K562 (cell line): ENCODE results near the gene RASGEF1C. TPM values are rescaled to one million over a fixed set of nuclear protein-coding genes. Genes with fewer than 3 reads are reported as not detected.

Source experiments
- CCNT2 ChIP-seq: IDR thresholded peaks from 2 replicates; pipeline ENCODE4 v1.6.1; 2011; ENCODE audit warnings: borderline replicate concordance, low read depth, mild to moderate bottlenecking, moderate library complexity, mixed read lengths, low read length; ENCODE audit not compliant: insufficient read length; ENCODE audit errors: extremely low read depth
- CEBPG ChIP-seq, 3 experiments: fragments of 200-800 bp in 1 of 3; sonication (Bioruptor generic) in 1 of 3; sonication (generic) in 1 of 3; formaldehyde crosslinking in 1 of 3; IDR thresholded peaks in 2 of 3; conservative IDR thresholded peaks in 1 of 3; 2 replicates each; pipeline versions ENCODE4 v1.6.1 to v1.8.0; 2016 to 2022; ENCODE audit warnings: missing compliant biosample characterization in 2 of 3, missing genetic modification characterization in 2 of 3, mild to moderate bottlenecking in 1 of 3, missing genetic modification reagents in 1 of 3
- E2F8 ChIP-seq: fragments of 450-650 bp; IDR thresholded peaks from 2 replicates; pipeline ENCODE4 v1.7.1; 2018; ENCODE audit warnings: mild to moderate bottlenecking, low read depth; ENCODE audit not compliant: partially characterized antibody
- EGR1 ChIP-seq: fragments of 450-650 bp; conservative IDR thresholded peaks from 2 replicates; pipeline ENCODE4 v1.6.1; 2017; ENCODE audit warnings: mild to moderate bottlenecking
- LCOR ChIP-seq: sonication (generic); formaldehyde crosslinking; IDR thresholded peaks from 2 replicates; pipeline ENCODE4 v1.8.0; 2022; ENCODE audit warnings: mild to moderate bottlenecking, missing genetic modification reagents
- MCM2 ChIP-seq: fragments of 450-650 bp; IDR thresholded peaks from 2 replicates; pipeline ENCODE4 v1.6.1; 2017; ENCODE audit warnings: low read depth, mild to moderate bottlenecking
- MGA ChIP-seq: fragments of 450-650 bp; IDR thresholded peaks from 2 replicates; pipeline ENCODE4 v1.6.1; 2016; ENCODE audit warnings: mild to moderate bottlenecking, moderate library complexity
- NBN ChIP-seq: fragments of 450-650 bp; IDR thresholded peaks from 2 replicates; pipeline ENCODE4 v1.6.1; 2016; ENCODE audit warnings: low read depth, mild to moderate bottlenecking
- STAT5A ChIP-seq: IDR thresholded peaks from 2 replicates; pipeline ENCODE4 v1.6.1; 2012; ENCODE audit warnings: low read length, inconsistent platforms, borderline replicate concordance
- ZNF311 ChIP-seq: fragments of 250-450 bp; sonication (Bioruptor Pico); IDR thresholded peaks from 2 replicates; pipeline ENCODE4 v1.4.0; 2020; ENCODE audit warnings: mild to moderate bottlenecking, moderate library complexity
- ZNF384 ChIP-seq: IDR thresholded peaks from 2 replicates; pipeline ENCODE4 v1.6.1; 2012; ENCODE audit warnings: low read depth, low read length, improper control_type of control experiment
- ZNF717 ChIP-seq: fragments of 250-450 bp; sonication (Bioruptor Pico); IDR thresholded peaks from 2 replicates; pipeline ENCODE4 v1.5.0; 2021
- polyA plus RNA-seq, 8 experiments: library from polyadenylated mRNA; depleted of rRNA in 4 of 8; stranded (reverse) in 5 of 8; unstranded in 3 of 8; fragments of >200 nt; fragmentation: Nextera tagmentation in 2 of 8; fragmentation: Illumina TruSeq in 1 of 8; extraction: Ambion mirVana in 2 of 8; extraction: Trizol in 1 of 8; gene quantifications; 2 replicates each; pipeline versions ENCODE4 v1.2.1 to v1.2.3, GENCODE V29; 2011 to 2014; ENCODE audit warnings: inconsistent platforms in 1 of 8, missing spikeins in 1 of 8
- total RNA-seq, 7 experiments: library from RNA; depleted of rRNA in 6 of 7; stranded (reverse); fragments of >200 nt in 6 of 7; fragmentation: Illumina TruSeq in 2 of 7; extraction: Trizol in 2 of 7; gene quantifications; 2 replicates each; pipeline versions ENCODE4 v1.2.1 to v1.2.3, GENCODE V29; 2011 to 2021; ENCODE audit warnings: low replicate concordance in 1 of 7

Gene RASGEF1C
- total and polyA plus RNA-seq, 9 of the 15 experiments (the other 6 are each of a cell fraction or from before 2014, with no cell fraction given): 0.04 to 1.1 (median 0.21) TPM; not detected in 4

GRCh38 chr5:180216646-180217171 lies 7.7 kb upstream of the RASGEF1C start (continued):
- no peak for TF ChIP-seq E2F8
- no peak for TF ChIP-seq ZNF311
- TF ChIP-seq CCNT2: no peak
- peak; percentile 44; the same call in 1 of the 2 replicates for TF ChIP-seq CEBPG (CRISPR knock-in tag; IDR thresholded peaks at IDR 0.05)
- TF ChIP-seq CEBPG (tag; conservative IDR thresholded peaks at IDR 0.05 in 1 of 2, IDR thresholded peaks at IDR 0.05 in 1 of 2): no peak
- TF ChIP-seq ZNF384: 0 out of 2 replicates have a peak, but pooled peaks have one; percentile 10
- no peak for TF ChIP-seq LCOR (CRISPR knock-in tag)
- TF ChIP-seq ZNF717: no peak
- TF ChIP-seq EGR1: no peak
- no peak for TF ChIP-seq MCM2
- no peak for TF ChIP-seq STAT5A
- peak; percentile 25; the same call in 1 of the 2 replicates for TF ChIP-seq MGA
- TF ChIP-seq NBN: no peak
